H1 (cell line): ENCODE results near the gene DNAH1. TPM values are rescaled to one million over a fixed set of nuclear protein-coding genes. Genes with fewer than 3 reads are reported as not detected.

Source experiments
- CBX8 ChIP-seq: fragments of 300-800, 300-1000 bp; sonication (generic); IDR thresholded peaks from 2 replicates; pipeline ENCODE4 v1.7.1; 2016; ENCODE audit warnings: low read depth, low read length, borderline replicate concordance
- CHD7 ChIP-seq: fragments of 300-600 bp; sonication (generic); IDR thresholded peaks from 2 replicates; pipeline ENCODE4 v1.7.1; 2012; ENCODE audit warnings: low read length, moderate library complexity, mild to moderate bottlenecking, inconsistent platforms; ENCODE audit not compliant: insufficient replicate concordance
- GABPA ChIP-seq: IDR thresholded peaks from 2 replicates; pipeline ENCODE4 v1.6.1; 2011; ENCODE audit warnings: mild to moderate bottlenecking, low read length, moderate library complexity, borderline replicate concordance; ENCODE audit not compliant: insufficient read depth
- PHF8 ChIP-seq: fragments of 200-600 bp; sonication (generic); conservative IDR thresholded peaks from 2 replicates; pipeline ENCODE4 v1.7.1; 2012; ENCODE audit warnings: low read depth, mild to moderate bottlenecking, inconsistent platforms, low read length, moderate library complexity
- TBP ChIP-seq: IDR thresholded peaks from 2 replicates; pipeline ENCODE4 v1.6.1; 2011; ENCODE audit warnings: low read depth, low read length, improper control_type of control experiment
- YY1 ChIP-seq: IDR thresholded peaks from 2 replicates; pipeline ENCODE4 v1.6.1; 2011; ENCODE audit warnings: low read depth, mild to moderate bottlenecking, low read length
- ZNF274 ChIP-seq: IDR thresholded peaks from 2 replicates; pipeline ENCODE4 v1.7.0; 2012; ENCODE audit warnings: low read length, borderline replicate concordance; ENCODE audit errors: extremely low read depth
- polyA plus RNA-seq, 7 experiments: library from polyadenylated mRNA; depleted of rRNA in 3 of 7; stranded (reverse) in 5 of 7; unstranded in 2 of 7; fragments of >200 nt in 5 of 7; fragments of 200-250 nt in 2 of 7; gene quantifications; 1 replicate in 5 of 7; 2 replicates in 1 of 7; 4 replicates in 1 of 7; pipeline versions ENCODE4 v1.2.1 to v1.2.3, GENCODE V29; 2011 to 2013; ENCODE audit warnings: missing spikeins in 2 of 7, mixed read lengths in 2 of 7
- total RNA-seq: library from RNA; stranded (reverse); fragmentation: NEBNext Ultra II Directional; extraction: Animal tissue kit (Norgen Biotek cat#: 25700); gene quantifications from 2 replicates; pipeline ENCODE4 v1.2.1, GENCODE V29; 2021
- TF ChIP-seq, protein P1 (sequence below): IDR thresholded peaks from 2 replicates; pipeline ENCODE4 v1.6.1; 2011; ENCODE audit warnings: low read length, improper control_type of control experiment

The DNAH1 gene
- total and polyA plus RNA-seq, 2 of the 8 experiments (the other 6 are each of a cell fraction or from before 2014, with no cell fraction given), result 1.0 to 1.5 TPM

- TF ChIP-seq CHD7 (no peak), CBX8 (no peak), ZNF274 (no peak), YY1 (no peak), GABPA (no peak), PHF8 (no peak), TBP (no peak)
- TF ChIP-seq, protein P1, sequence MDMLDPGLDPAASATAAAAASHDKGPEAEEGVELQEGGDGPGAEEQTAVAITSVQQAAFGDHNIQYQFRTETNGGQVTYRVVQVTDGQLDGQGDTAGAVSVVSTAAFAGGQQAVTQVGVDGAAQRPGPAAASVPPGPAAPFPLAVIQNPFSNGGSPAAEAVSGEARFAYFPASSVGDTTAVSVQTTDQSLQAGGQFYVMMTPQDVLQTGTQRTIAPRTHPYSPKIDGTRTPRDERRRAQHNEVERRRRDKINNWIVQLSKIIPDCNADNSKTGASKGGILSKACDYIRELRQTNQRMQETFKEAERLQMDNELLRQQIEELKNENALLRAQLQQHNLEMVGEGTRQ, result no peak
These were observed 78.8 kb downstream of the DNAH1 start (continued) for GRCh38 chr3:52394751-52395502.
